Gastroesophageal sphincter (tissue), 4 donors: ENCODE data around the gene PALD1. TPM values are rescaled to one million over a fixed set of nuclear protein-coding genes. Genes with fewer than 3 reads are reported as not detected.

Source experiments
- ATAC-seq: fragments of 150-250 bp; one replicate; pipeline ENCODE4 v1.9.1; 2016; ENCODE audit warnings: mild to moderate bottlenecking, moderate library complexity
- H3K27ac ChIP-seq, 4 donors: fragments of 200-600 bp; sonication (generic) in 3 of 4; 1 replicate in 3 of 4; 2 replicates in 1 of 4; pipeline ENCODE4 v1.5.1; 2016 to 2019
- H3K27me3 ChIP-seq: fragments of 200-600 bp; sonication (generic); one replicate; pipeline ENCODE4 v1.5.1; 2019
- H3K36me3 ChIP-seq, 2 donors: fragments of 200-600 bp; sonication (generic); one replicate each; pipeline ENCODE4 v1.5.1; 2019; ENCODE audit warnings: control low read depth in 1 of 2
- H3K4me1 ChIP-seq, 3 donors: fragments of 200-600 bp; sonication (generic); 1 replicate in 2 of 3; 2 replicates in 1 of 3; pipeline ENCODE4 v1.5.1; 2016 to 2019; ENCODE audit warnings: control low read depth in 2 of 3
- H3K4me3 ChIP-seq, 2 donors: fragments of 200-600 bp; sonication (generic); one replicate each; pipeline ENCODE4 v1.5.1; 2019; ENCODE audit warnings: mild to moderate bottlenecking in 1 of 2, moderate library complexity in 1 of 2
- H3K9me3 ChIP-seq, 3 donors: fragments of 200-600 bp; sonication (generic); one replicate each; pipeline ENCODE4 v1.5.1; 2017 to 2019; ENCODE audit warnings: control low read depth in 2 of 3
- EP300 ChIP-seq: sonication (generic); formaldehyde crosslinking; IDR thresholded peaks from one replicate; pipeline ENCODE4 v1.6.1; 2017; ENCODE audit warnings: antibody characterized with exemption, mild to moderate bottlenecking
- POLR2A ChIP-seq, 2 donors: fragments of 450-650 bp; IDR thresholded peaks; one replicate each; pipeline ENCODE4 v1.6.1; 2017; ENCODE audit warnings: antibody characterized with exemption in 2 of 2, mild to moderate bottlenecking in 2 of 2, moderate library complexity in 1 of 2
- POLR2AphosphoS5 ChIP-seq: sonication (generic); formaldehyde crosslinking; IDR thresholded peaks from one replicate; pipeline ENCODE4 v1.6.1; 2017; ENCODE audit warnings: antibody characterized with exemption
- WGBS, 2 donors: methylation state at CpG; one replicate each; pipeline ENCODE4 v1.1.5; 2018; ENCODE audit warnings: low coverage in 1 of 2; 5-methylcytosine and 5-hydroxymethylcytosine counted together
- total RNA-seq, 4 donors: library from RNA; depleted of rRNA; stranded (reverse); fragments of >200 nt; gene quantifications; one replicate each; pipeline ENCODE4 v1.1.0, GENCODE V29; 2016
- TF ChIP-seq, protein P1 (sequence below), 4 experiments: fragments of 200-600 bp in 2 of 4; fragments of 450-650 bp in 2 of 4; sonication (generic) in 1 of 4; IDR thresholded peaks; one replicate each; pipeline ENCODE4 v1.5.1; 2017 to 2019; ENCODE audit warnings: antibody characterized with exemption in 4 of 4, mild to moderate bottlenecking in 2 of 4, moderate library complexity in 2 of 4

The PALD1 gene
- total RNA-seq, 4 donors from 2014 or later = 12.5 to 19.8 (median 14.7) TPM

DNA sequence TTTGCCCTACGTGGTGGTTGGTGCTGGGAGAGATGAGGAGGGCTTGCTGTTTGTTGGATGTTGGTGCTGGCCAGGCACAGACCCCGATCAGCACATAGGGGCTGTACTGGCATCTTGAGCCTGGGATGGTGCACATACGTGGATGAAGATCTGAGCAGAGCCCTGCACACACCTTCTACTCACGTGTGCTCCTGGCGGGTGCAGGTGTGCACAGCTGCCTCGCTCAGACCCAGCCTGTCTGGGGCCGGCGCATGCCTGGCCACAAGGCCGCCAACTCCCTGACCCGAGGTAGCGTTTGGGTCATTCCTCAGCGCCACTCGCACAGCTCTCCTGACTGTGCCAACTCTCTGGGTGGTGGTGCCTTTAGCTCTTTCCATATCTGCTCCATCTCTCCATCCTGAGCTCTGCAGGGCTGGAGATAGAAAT, 18.6 kb downstream of the PALD1 start:
- no CpG with 5 or more reads among the region's 13 CpGs for WGBS, 2 donors

DNA sequence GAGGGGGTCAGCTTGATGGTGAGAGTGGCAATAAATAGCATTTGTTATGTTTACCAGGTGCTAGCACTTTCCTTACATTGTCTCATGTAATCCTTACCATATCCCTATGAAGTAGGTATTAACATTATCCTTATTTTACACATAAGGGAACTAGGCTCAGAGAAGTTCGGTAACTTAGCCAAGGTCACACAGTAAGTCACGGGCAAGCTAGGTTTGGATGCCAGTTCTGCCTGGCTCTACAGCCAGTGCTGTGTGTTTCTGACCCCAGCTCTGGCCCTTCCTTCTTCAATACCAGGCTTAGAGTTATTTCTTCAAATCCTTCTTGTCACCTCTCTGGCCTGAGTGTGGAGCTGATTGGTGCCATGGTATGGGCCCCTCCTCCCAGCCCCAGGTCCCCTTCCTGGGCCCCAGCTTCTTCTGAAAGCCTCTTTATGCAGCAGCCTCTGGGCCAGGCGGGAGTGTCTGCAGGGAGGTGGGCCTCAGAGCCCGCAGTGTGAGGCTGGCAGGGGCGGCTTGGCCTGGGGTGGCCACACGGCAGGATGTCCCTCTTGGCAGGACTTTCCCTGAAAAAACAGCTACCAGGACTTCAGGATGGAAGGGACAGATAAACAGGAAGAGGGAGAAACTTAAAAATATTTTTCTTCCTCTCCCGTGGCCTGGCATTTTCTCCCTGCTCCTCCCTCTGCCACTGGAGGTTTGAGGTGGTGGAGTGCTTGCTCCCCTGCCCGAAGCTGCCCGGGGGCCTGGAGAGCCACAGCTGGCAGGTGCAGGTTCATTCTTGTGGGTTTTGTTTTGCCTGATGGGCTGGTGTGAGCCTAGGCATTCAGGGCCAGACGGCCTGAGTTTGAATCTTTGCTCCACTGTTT, 20.6 kb downstream of the PALD1 start:
- ATAC-seq = peak; percentile 16
- TF ChIP-seq POLR2A (IDR thresholded peaks at IDR 0.05) (no peak), EP300 (no peak), POLR2AphosphoS5 (no peak)
- TF ChIP-seq, protein P1, sequence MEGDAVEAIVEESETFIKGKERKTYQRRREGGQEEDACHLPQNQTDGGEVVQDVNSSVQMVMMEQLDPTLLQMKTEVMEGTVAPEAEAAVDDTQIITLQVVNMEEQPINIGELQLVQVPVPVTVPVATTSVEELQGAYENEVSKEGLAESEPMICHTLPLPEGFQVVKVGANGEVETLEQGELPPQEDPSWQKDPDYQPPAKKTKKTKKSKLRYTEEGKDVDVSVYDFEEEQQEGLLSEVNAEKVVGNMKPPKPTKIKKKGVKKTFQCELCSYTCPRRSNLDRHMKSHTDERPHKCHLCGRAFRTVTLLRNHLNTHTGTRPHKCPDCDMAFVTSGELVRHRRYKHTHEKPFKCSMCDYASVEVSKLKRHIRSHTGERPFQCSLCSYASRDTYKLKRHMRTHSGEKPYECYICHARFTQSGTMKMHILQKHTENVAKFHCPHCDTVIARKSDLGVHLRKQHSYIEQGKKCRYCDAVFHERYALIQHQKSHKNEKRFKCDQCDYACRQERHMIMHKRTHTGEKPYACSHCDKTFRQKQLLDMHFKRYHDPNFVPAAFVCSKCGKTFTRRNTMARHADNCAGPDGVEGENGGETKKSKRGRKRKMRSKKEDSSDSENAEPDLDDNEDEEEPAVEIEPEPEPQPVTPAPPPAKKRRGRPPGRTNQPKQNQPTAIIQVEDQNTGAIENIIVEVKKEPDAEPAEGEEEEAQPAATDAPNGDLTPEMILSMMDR (IDR thresholded peaks at IDR 0.05) = no peak
- H3K9me3 ChIP-seq = no peaks in the 10 kb centered on the region
- H3K27me3 ChIP-seq = no peaks in the 10 kb centered on the region
- H3K36me3 ChIP-seq = no peaks in the 10 kb centered on the region
- 61 to 78% methylated on average over 3 to 5 of the region's 10 CpGs for WGBS, 2 donors
- H3K4me1 ChIP-seq = peaks cover 0 to 65% (median 10%) of the 10 kb centered on the region in 3 donors
- no peak overlapping the region for H3K4me3 ChIP-seq
- peak overlapping the region in 3 of 4 donors; percentile 31 to 55 (median 50) for H3K27ac ChIP-seq

More for the DNA sequence above, 18.6 kb downstream of the PALD1 start:
- no peak overlapping the region for H3K27ac ChIP-seq
- no peak for ATAC-seq
- H3K4me3 ChIP-seq = no peak overlapping the region
- no peak for TF ChIP-seq POLR2AphosphoS5
- TF ChIP-seq, protein P1 (IDR thresholded peaks at IDR 0.05) = no peak
- TF ChIP-seq POLR2A (IDR thresholded peaks at IDR 0.05) = no peak
- no peak for TF ChIP-seq EP300
- H3K27me3 ChIP-seq = no peaks in the 10 kb centered on the region
- H3K9me3 ChIP-seq = no peaks in the 10 kb centered on the region
- no peaks in the 10 kb centered on the region for H3K36me3 ChIP-seq
- peaks cover 0 to 74% (median 10%) of the 10 kb centered on the region in 3 donors for H3K4me1 ChIP-seq

DNA sequence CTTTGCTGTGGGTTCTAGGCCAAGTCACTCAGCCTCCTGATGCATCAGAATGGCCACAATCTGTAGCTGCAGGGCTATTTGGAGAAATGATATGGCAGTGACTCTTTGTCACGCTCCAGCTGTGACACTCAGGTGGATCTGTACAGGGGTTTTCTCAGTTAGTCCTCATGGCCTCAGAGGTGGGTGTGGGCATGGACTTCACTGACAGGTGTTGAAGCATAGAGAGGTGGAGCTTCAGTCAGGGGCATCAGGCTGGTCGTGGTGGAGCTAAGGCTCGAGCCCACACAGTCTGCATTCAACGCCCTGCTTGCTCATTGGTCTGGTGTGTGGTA, 21.2 kb downstream of the PALD1 start:
- Histone ChIP-seq H3K27ac (peak overlapping the region in 3 of 4 donors; percentile 31 to 55 (median 50)), H3K9me3 (no peaks in the 10 kb centered on the region), H3K4me3 (no peak overlapping the region), H3K27me3 (no peaks in the 10 kb centered on the region), H3K4me1 (peaks cover 0 to 59% (median 10%) of the 10 kb centered on the region in 3 donors), H3K36me3 (no peaks in the 10 kb centered on the region)
- no peak for TF ChIP-seq EP300
- TF ChIP-seq, protein P1 (IDR thresholded peaks at IDR 0.05) = no peak
- TF ChIP-seq POLR2A (IDR thresholded peaks at IDR 0.05) = no peak
- no peak for TF ChIP-seq POLR2AphosphoS5
- no CpG with 5 or more reads among the region's 4 CpGs for WGBS, 2 donors
- ATAC-seq = no peak

DNA sequence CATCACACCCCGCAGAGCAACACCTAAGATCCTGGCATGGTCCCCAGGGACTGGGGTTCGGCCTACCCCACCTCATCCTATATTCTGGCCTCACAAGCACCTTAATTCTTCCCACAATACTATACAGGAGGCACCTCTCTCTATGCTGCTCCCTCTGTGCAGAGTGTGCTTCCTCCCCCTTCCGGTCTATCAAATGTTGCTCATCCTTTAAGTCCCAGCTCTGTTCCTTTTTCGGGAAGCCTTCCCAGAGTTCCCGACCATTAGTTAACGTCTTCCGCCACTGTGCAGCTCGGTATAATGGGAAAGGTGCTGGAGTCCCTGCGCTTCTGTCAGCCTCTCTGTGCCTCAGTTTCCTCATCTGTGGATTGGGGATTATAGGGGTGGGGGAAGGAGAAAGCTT, 21.8 kb downstream of the PALD1 start:
- Histone ChIP-seq H3K36me3 (no peaks in the 10 kb centered on the region), H3K27me3 (no peaks in the 10 kb centered on the region), H3K4me3 (no peak overlapping the region), H3K4me1 (peaks cover 0 to 53% (median 7%) of the 10 kb centered on the region in 3 donors), H3K27ac (peak overlapping the region in 3 of 4 donors; percentile 26 to 55 (median 50)), H3K9me3 (no peaks in the 10 kb centered on the region)
- 62 to 69% methylated on average over 3 to 7 of the region's 9 CpGs for WGBS, 2 donors
- no peak for TF ChIP-seq POLR2A (IDR thresholded peaks at IDR 0.05)
- TF ChIP-seq POLR2AphosphoS5 = no peak
- no peak for TF ChIP-seq EP300
- TF ChIP-seq, protein P1 (IDR thresholded peaks at IDR 0.05) = no peak
- no peak for ATAC-seq
